OCI-LY1 (cell line): ENCODE data around the gene AQP12A.

Experiments
- H2AFZ ChIP-seq: fragments of 200-600 bp; sonication (generic), shearing (Covaris generic); 2 replicates; pipeline ENCODE4 v1.6.0; 2014; ENCODE audit warnings: antibody characterized with exemption, mild to moderate bottlenecking, low read length
- H3F3A ChIP-seq: fragments of 200-600 bp; sonication (generic), shearing (Covaris generic); 2 replicates; pipeline ENCODE4 v1.6.0; 2014; ENCODE audit warnings: mild to moderate bottlenecking, antibody characterized with exemption, low read length, moderate library complexity; ENCODE audit not compliant: insufficient read depth
- H3K27ac ChIP-seq: fragments of 200-600 bp; sonication (generic); 2 replicates; pipeline ENCODE4 v1.5.1; 2014; ENCODE audit warnings: low read length, mixed run types, mild to moderate bottlenecking, low read depth; ENCODE audit not compliant: poor library complexity, severe bottlenecking
- H3K27me3 ChIP-seq: fragments of 200-600 bp; sonication (generic); 2 replicates; pipeline ENCODE4 v1.6.0; 2014; ENCODE audit warnings: antibody characterized with exemption, mild to moderate bottlenecking, low read length, moderate library complexity; ENCODE audit not compliant: insufficient read depth
- H3K36me3 ChIP-seq: fragments of 200-600 bp; sonication (generic); 2 replicates; pipeline ENCODE4 v1.6.1; 2014; ENCODE audit warnings: mild to moderate bottlenecking, antibody characterized with exemption, low read length, moderate library complexity, mixed read lengths; ENCODE audit not compliant: insufficient read depth
- H3K4me1 ChIP-seq: fragments of 200-600 bp; sonication (generic); 2 replicates; pipeline ENCODE4 v1.5.1; 2014; ENCODE audit warnings: mild to moderate bottlenecking, low read length, moderate library complexity; ENCODE audit not compliant: insufficient read depth, severe bottlenecking
- H3K4me2 ChIP-seq: fragments of 200-600 bp; sonication (generic), shearing (Covaris generic); 2 replicates; pipeline ENCODE4 v1.6.1; 2014; ENCODE audit warnings: low read length
- H3K4me3 ChIP-seq: fragments of 200-600 bp; sonication (generic); 2 replicates; pipeline ENCODE4 v1.5.1; 2014; ENCODE audit warnings: low read length, low read depth, mild to moderate bottlenecking, mixed read lengths; ENCODE audit not compliant: poor library complexity, severe bottlenecking
- H3K79me2 ChIP-seq: fragments of 200-600 bp; shearing (Covaris generic); 2 replicates; pipeline ENCODE4 v1.6.1; 2016; ENCODE audit warnings: mixed run types, low read length, mixed read lengths; ENCODE audit not compliant: insufficient read depth
- H3K9ac ChIP-seq: fragments of 200-600 bp; sonication (generic), shearing (Covaris generic); 2 replicates; pipeline ENCODE4 v1.6.1; 2014; ENCODE audit warnings: mild to moderate bottlenecking, low read length, mixed read lengths
- H3K9me2 ChIP-seq: fragments of 200-600 bp; sonication (generic), shearing (Covaris generic); 2 replicates; pipeline ENCODE4 v1.6.1; 2014; ENCODE audit warnings: low read depth, mild to moderate bottlenecking, low read length, mixed read lengths
- H3K9me3 ChIP-seq: fragments of 200-600 bp; shearing (Covaris generic); 2 replicates; pipeline ENCODE4 v1.6.1; 2014; ENCODE audit warnings: low read length, mixed read lengths
- H4K20me1 ChIP-seq: fragments of 200-600 bp; sonication (generic), shearing (Covaris generic); 2 replicates; pipeline ENCODE4 v1.6.0; 2016; ENCODE audit warnings: mild to moderate bottlenecking, low read length; ENCODE audit not compliant: insufficient read depth
- CTCF ChIP-seq: fragments of 200-600 bp; sonication (generic), shearing (Covaris generic); IDR thresholded peaks from 2 replicates; pipeline ENCODE4 v1.5.1; 2017; ENCODE audit warnings: mild to moderate bottlenecking, antibody characterized with exemption, low read length, moderate library complexity, mixed read lengths
- EZH2 ChIP-seq: fragments of 200-600 bp; sonication (generic), shearing (Covaris generic); IDR thresholded peaks from 2 replicates; pipeline ENCODE4 v1.8.0; 2017; ENCODE audit warnings: borderline replicate concordance, mixed run types, mild to moderate bottlenecking, antibody characterized with exemption, low read length, moderate library complexity, mixed read lengths

AQP12A gene

GRCh38 chr2:240727913-240728312 lies 36.2 kb downstream of the AQP12A start:
- H3K27me3 ChIP-seq = no peaks in the 10 kb centered on the region
- TF ChIP-seq EZH2 (no peak), CTCF (no peak)
- H3K9me3 ChIP-seq = no peaks in the 10 kb centered on the region
- H3K4me2 ChIP-seq = no peak overlapping the region
- H3K27ac ChIP-seq = no peak overlapping the region
- H3K4me3 ChIP-seq = no peak overlapping the region
- H3K4me1 ChIP-seq = no peaks in the 10 kb centered on the region
- no peaks in the 10 kb centered on the region for H3K9me2 ChIP-seq
- H3K36me3 ChIP-seq = no peaks in the 10 kb centered on the region
- no peaks in the 10 kb centered on the region for H3K79me2 ChIP-seq
- no peaks in the 10 kb centered on the region for H4K20me1 ChIP-seq
- H3F3A ChIP-seq = no peaks in the 10 kb centered on the region
- no peak overlapping the region for H3K9ac ChIP-seq
- H2AFZ ChIP-seq = no peak overlapping the region

DNA sequence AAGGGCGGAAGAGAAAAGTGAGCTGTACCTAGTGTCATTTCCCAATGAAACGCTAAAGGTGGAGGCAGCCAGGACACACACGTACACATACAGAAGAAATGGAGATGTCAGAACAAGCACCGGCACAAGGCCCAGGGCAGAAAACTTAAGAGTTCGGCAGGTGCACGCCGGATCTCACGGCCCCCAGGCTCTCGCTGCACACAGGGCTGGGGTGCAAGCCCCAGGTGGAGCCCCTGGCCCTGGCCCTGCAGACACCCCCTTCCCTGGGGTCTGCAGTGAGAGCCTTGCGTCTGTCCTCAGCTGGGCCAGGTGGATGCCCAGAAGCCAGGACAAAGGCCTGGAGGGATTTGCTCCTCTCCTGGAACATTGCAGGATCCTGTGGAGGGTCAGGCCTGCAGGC lies 36.7 kb downstream of the AQP12A start:
- no peaks in the 10 kb centered on the region for H3K36me3 ChIP-seq
- no peak overlapping the region for H3K27ac ChIP-seq
- TF ChIP-seq EZH2 (no peak), CTCF (no peak)
- H3K4me2 ChIP-seq = no peak overlapping the region
- H3K4me3 ChIP-seq = no peak overlapping the region
- no peak overlapping the region for H2AFZ ChIP-seq
- no peaks in the 10 kb centered on the region for H3K9me3 ChIP-seq
- no peak overlapping the region for H3K9ac ChIP-seq
- no peaks in the 10 kb centered on the region for H3K9me2 ChIP-seq
- H4K20me1 ChIP-seq = no peaks in the 10 kb centered on the region
- H3F3A ChIP-seq = no peaks in the 10 kb centered on the region
- H3K79me2 ChIP-seq = no peaks in the 10 kb centered on the region
- no peaks in the 10 kb centered on the region for H3K4me1 ChIP-seq
- H3K27me3 ChIP-seq = no peaks in the 10 kb centered on the region

GRCh38 chr2:240728827-240729226 lies 37.2 kb downstream of the AQP12A start:
- no peak overlapping the region for H2AFZ ChIP-seq
- no peak overlapping the region for H3K4me2 ChIP-seq
- H3K9ac ChIP-seq = no peak overlapping the region
- H3K79me2 ChIP-seq = no peaks in the 10 kb centered on the region
- no peaks in the 10 kb centered on the region for H3K36me3 ChIP-seq
- no peaks in the 10 kb centered on the region for H3K27me3 ChIP-seq
- no peaks in the 10 kb centered on the region for H3F3A ChIP-seq
- TF ChIP-seq CTCF (no peak), EZH2 (no peak)
- no peak overlapping the region for H3K27ac ChIP-seq
- no peak overlapping the region for H3K4me3 ChIP-seq
- no peaks in the 10 kb centered on the region for H3K4me1 ChIP-seq
- H3K9me3 ChIP-seq = no peaks in the 10 kb centered on the region
- H4K20me1 ChIP-seq = no peaks in the 10 kb centered on the region
- H3K9me2 ChIP-seq = no peaks in the 10 kb centered on the region
